ENCODE results near the gene SLC9A1. TPM values are rescaled to one million over a fixed set of nuclear protein-coding genes. Genes with fewer than 3 reads are reported as not detected.

The SLC9A1 gene
- total RNA-seq, 3 donors from 2014 or later = 6.1 to 14.2 (median 13.8) TPM

GRCh38 chr1:27152004-27152828 lies 2.7 kb downstream of the SLC9A1 start:
- DNase-seq (ENCODE audit: low spot score in 2 of 2) = no peak
- H3K9me3 ChIP-seq = no peaks in the 10 kb centered on the region

GRCh38 chr1:27150641-27151040 lies 4.3 kb downstream of the SLC9A1 start:
- Histone ChIP-seq H3K36me3 (no peaks in the 10 kb centered on the region), H3K9me3 (no peaks in the 10 kb centered on the region), H3K27me3 (no peaks in the 10 kb centered on the region), H3K4me1 (peaks cover 5 to 36% of the 10 kb centered on the region in 2 donors), H3K4me3 (no peak overlapping the region), H3K27ac (peak overlapping the region; percentile 80 to 97)
- TF ChIP-seq CTCF (IDR thresholded peaks at IDR 0.05) (no peak), POLR2A (IDR thresholded peaks at IDR 0.05) (no peak), POLR2AphosphoS5 (IDR thresholded peaks at IDR 0.05) (no peak)
- no peak for DNase-seq (ENCODE audit: low spot score in 2 of 2)
- intact Hi-C loops (cut with DNase I; ENCODE audit: low total_unique reads) = loop anchor here (5.0 kb wide), 1 partner anchor 33 kb away; no protein-coding TSS in a partner anchor

More at GRCh38 chr1:27152004-27152828, 2.7 kb downstream of the SLC9A1 start:
- TF ChIP-seq POLR2A (IDR thresholded peaks at IDR 0.05) (no peak), CTCF (IDR thresholded peaks at IDR 0.05) (no peak), POLR2AphosphoS5 (IDR thresholded peaks at IDR 0.05) (no peak)
- H3K4me1 ChIP-seq = peaks cover 2 to 34% of the 10 kb centered on the region in 2 donors
- intact Hi-C loops (cut with DNase I; ENCODE audit: low total_unique reads) = loop anchor here (5.0 kb wide), 1 partner anchor 35 kb away; no protein-coding TSS in a partner anchor
- no peaks in the 10 kb centered on the region for H3K36me3 ChIP-seq
- H3K27me3 ChIP-seq = no peaks in the 10 kb centered on the region
- H3K4me3 ChIP-seq = peak overlapping the region; percentile 26 to 92 (median 81)
- peak overlapping the region; percentile 97 to 98 for H3K27ac ChIP-seq

GRCh38 chr1:27150183-27150582 lies 4.7 kb downstream of the SLC9A1 start:
- Histone ChIP-seq H3K9me3 (no peaks in the 10 kb centered on the region), H3K36me3 (no peaks in the 10 kb centered on the region), H3K27me3 (no peaks in the 10 kb centered on the region), H3K4me3 (no peak overlapping the region), H3K27ac (peak overlapping the region; percentile 80 to 97), H3K4me1 (peaks cover 8 to 41% of the 10 kb centered on the region in 2 donors)
- TF ChIP-seq POLR2AphosphoS5 (IDR thresholded peaks at IDR 0.05) = no peak
- TF ChIP-seq CTCF (IDR thresholded peaks at IDR 0.05) = no peak
- TF ChIP-seq POLR2A (IDR thresholded peaks at IDR 0.05) = no peak
- DNase-seq (ENCODE audit: low spot score in 2 of 2) = peak in 1 of 2 donors; percentile 54
- intact Hi-C loops (cut with DNase I; ENCODE audit: low total_unique reads) = loop anchor here (5.0 kb wide), 1 partner anchor 33 kb away; no protein-coding TSS in a partner anchor

- no peak overlapping the region for H3K4me3 ChIP-seq
- H3K9me3 ChIP-seq = no peaks in the 10 kb centered on the region
- no peaks in the 10 kb centered on the region for H3K36me3 ChIP-seq
- H3K4me1 ChIP-seq = peaks cover 10 to 45% of the 10 kb centered on the region in 2 donors
- DNase-seq (ENCODE audit: low spot score in 2 of 2) = no peak
- no peak for TF ChIP-seq POLR2AphosphoS5 (IDR thresholded peaks at IDR 0.05)
- TF ChIP-seq CTCF (IDR thresholded peaks at IDR 0.05) = no peak
- TF ChIP-seq POLR2A (IDR thresholded peaks at IDR 0.05) = no peak
- intact Hi-C loops (cut with DNase I; ENCODE audit: low total_unique reads) = loop anchor here (5.0 kb wide), 1 partner anchor 32 kb away; no protein-coding TSS in a partner anchor
- H3K27me3 ChIP-seq = no peaks in the 10 kb centered on the region
- peak overlapping the region; percentile 80 to 97 for H3K27ac ChIP-seq
These were observed 5.2 kb downstream of the SLC9A1 start for GRCh38 chr1:27149762-27150113.

All from breast epithelium (tissue), 4 donors.